Activated CD8-positive, alpha-beta T cell treated with anti-CD3 and anti-CD28 coated beads for 36 hours (primary cell): ENCODE results near the gene MGST2. TPM values are rescaled to one million over a fixed set of nuclear protein-coding genes. Genes with fewer than 3 reads are reported as not detected.

Experiments
- ATAC-seq: fragments of 200-7000 bp; cut with Tn5 transposase; one replicate; pipeline ENCODE4 v1.10.0; 2021; ENCODE audit warnings: mild to moderate bottlenecking, moderate library complexity
- CTCF ChIA-PET: fragments of 350-600 bp; sonication (Branson Sonifier 250); formaldehyde crosslinking; loops from one replicate; lab custom pipeline; 2021; ENCODE audit warnings: antibody characterized with exemption; lab: Charles Lee
- POLR2A ChIA-PET: fragments of 350-600 bp; sonication (Branson Sonifier 250); formaldehyde crosslinking; loops from one replicate; lab custom pipeline; 2021; ENCODE audit warnings: antibody characterized with exemption; lab: Charles Lee
- DNase-seq: peaks from one replicate; pipeline ENCODE4 v3.0.0-alpha.2; 2020
- H3K27ac Mint-ChIP-seq: one replicate; pipeline ENCODE4 v1.8.0; 2021; ENCODE audit warnings: mild to moderate bottlenecking, mixed read lengths
- H3K27me3 Mint-ChIP-seq: one replicate; pipeline ENCODE4 v1.8.0; 2021; ENCODE audit warnings: mixed read lengths
- H3K36me3 Mint-ChIP-seq: one replicate; pipeline ENCODE4 v1.8.0; 2021; ENCODE audit warnings: low read depth, mixed read lengths
- H3K4me1 Mint-ChIP-seq: one replicate; pipeline ENCODE4 v1.8.0; 2021; ENCODE audit warnings: low read depth, mixed read lengths
- H3K4me3 Mint-ChIP-seq: one replicate; pipeline ENCODE4 v1.8.0; 2021; ENCODE audit warnings: mild to moderate bottlenecking, moderate library complexity, mixed read lengths
- H3K9me3 Mint-ChIP-seq: one replicate; pipeline ENCODE4 v1.8.0; 2021; ENCODE audit warnings: mixed read lengths
- intact Hi-C: fragments of 100-400 bp; cut with micrococcal nuclease; formaldehyde crosslinking; loops from one replicate; pipeline ENCODE4 v1.10.0; 2022
- total RNA-seq, 2 experiments: library from RNA; stranded (reverse); gene quantifications; one replicate each; pipeline ENCODE4 v1.2.3, GENCODE V29; 2021
- TF ChIP-seq, protein P1 (sequence below): fragments of 200-600 bp; IDR thresholded peaks from one replicate; pipeline ENCODE4 v1.8.0; 2022; ENCODE audit warnings: antibody characterized with exemption, mild to moderate bottlenecking

MGST2 gene
- total RNA-seq, 2 experiments from 2014 or later = 11.7 to 12.4 TPM

DNA sequence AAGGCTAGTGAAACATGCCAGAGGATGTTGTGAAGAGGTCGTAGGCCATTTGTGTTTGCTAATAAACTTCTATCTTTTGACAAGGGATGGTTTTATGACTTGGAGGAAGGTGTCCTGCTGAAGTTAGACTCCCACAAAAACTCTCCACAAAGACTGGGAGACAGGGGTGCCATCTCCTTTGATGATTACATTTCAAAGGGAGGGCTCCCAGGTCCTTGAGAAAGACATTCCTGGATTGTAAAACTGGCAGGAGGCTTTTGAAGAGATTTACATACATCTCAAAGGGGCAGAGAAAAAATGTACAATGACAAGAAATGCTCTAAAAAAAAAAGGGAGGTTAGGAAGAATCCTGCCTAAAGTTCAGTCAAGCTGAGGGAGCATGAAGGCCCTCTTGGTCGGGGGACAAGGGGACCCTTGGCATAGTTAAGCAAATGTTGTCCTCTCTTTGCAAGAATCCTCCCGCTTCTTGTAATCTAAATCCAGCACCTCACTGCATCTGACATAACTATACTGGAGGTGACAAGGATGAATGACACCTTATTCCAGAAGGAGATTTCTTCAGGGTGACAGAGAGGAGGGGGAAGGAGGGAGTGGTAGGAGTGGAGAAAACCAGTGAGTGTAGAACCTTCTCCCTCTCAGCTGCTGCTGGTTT is 41.1 kb upstream of the MGST2 start:
- POLR2A ChIA-PET = no interaction called here
- TF ChIP-seq, protein P1, sequence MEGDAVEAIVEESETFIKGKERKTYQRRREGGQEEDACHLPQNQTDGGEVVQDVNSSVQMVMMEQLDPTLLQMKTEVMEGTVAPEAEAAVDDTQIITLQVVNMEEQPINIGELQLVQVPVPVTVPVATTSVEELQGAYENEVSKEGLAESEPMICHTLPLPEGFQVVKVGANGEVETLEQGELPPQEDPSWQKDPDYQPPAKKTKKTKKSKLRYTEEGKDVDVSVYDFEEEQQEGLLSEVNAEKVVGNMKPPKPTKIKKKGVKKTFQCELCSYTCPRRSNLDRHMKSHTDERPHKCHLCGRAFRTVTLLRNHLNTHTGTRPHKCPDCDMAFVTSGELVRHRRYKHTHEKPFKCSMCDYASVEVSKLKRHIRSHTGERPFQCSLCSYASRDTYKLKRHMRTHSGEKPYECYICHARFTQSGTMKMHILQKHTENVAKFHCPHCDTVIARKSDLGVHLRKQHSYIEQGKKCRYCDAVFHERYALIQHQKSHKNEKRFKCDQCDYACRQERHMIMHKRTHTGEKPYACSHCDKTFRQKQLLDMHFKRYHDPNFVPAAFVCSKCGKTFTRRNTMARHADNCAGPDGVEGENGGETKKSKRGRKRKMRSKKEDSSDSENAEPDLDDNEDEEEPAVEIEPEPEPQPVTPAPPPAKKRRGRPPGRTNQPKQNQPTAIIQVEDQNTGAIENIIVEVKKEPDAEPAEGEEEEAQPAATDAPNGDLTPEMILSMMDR = no peak

GRCh38 chr4:139625093-139625455 is 40.5 kb upstream of the MGST2 start:
- H3K9me3 Mint-ChIP-seq = no peaks in the 10 kb centered on the region
- POLR2A ChIA-PET = no interaction called here
- DNase-seq (no peak), ATAC-seq (no peak)
- H3K27ac Mint-ChIP-seq = no peak overlapping the region
- no peaks in the 10 kb centered on the region for H3K36me3 Mint-ChIP-seq
- H3K4me1 Mint-ChIP-seq = no peaks in the 10 kb centered on the region
- intact Hi-C loops = no loop called here
- TF ChIP-seq, protein P1 = no peak
- CTCF ChIA-PET = interaction anchor here (2.1 kb wide), 1 partner anchor 26 kb away, joined by 9 read pairs; no protein-coding TSS in a partner anchor
- H3K27me3 Mint-ChIP-seq = no peaks in the 10 kb centered on the region
- H3K4me3 Mint-ChIP-seq = no peak overlapping the region

More for the DNA sequence above, 41.1 kb upstream of the MGST2 start:
- intact Hi-C loops = no loop called here
- Mint-ChIP-seq H3K4me1 (no peaks in the 10 kb centered on the region), H3K4me3 (no peak overlapping the region), H3K36me3 (no peaks in the 10 kb centered on the region), H3K27ac (no peak overlapping the region), H3K9me3 (no peaks in the 10 kb centered on the region), H3K27me3 (no peaks in the 10 kb centered on the region)
- DNase-seq (no peak), ATAC-seq (no peak)
- CTCF ChIA-PET = interaction anchor here (2.1 kb wide), 1 partner anchor 27 kb away, joined by 9 read pairs; no protein-coding TSS in a partner anchor

- no peak for ATAC-seq
Observed at GRCh38 chr4:139625482-139625881, 40.1 kb upstream of the MGST2 start.

DNA sequence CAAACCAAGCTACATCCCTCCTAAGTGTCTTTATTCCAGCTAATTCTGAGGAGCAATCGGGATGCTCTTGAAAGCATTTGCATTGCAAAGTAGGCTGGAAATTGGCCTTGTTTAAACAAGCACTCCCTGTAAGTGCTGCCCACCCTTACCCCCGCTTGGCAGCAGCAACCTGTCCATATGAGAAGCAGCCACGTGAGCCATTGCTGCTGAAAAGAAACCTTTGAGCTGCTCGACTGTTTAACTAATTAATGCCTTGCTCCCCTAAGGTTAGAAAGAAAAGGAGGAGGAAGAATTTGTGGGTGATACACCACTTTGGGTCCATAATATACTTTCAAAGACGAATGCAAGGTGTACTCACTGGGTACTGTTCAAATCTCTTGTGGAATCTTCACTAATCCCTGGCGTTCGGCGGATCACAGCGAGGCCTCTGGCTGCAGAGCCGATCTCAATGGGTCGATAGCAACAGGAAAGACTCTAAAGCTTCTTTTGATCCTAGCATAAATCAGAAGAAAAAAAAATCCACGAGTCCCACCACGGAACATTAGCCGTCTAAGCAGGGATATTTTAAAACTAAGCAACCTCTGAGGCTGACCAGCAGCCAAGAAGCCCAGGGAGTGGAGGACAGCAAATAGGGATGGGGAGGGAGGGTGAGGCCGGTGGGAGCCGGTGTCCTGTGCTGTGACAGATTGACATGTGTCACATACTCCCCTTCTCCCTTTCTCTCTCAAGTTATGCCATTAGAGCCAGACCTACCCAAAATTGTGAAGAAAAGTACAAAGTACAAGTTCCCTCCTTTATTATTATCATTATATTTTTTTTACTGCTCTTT is 37.2 kb upstream of the MGST2 start:
- ChIA-PET POLR2A (no interaction called here), CTCF (interaction anchor here (1.7 to 1.8 kb wide), 2 partner anchors 9 to 29 kb away, joined by 6 to 8 read pairs; no protein-coding TSS in a partner anchor)
- H3K27me3 Mint-ChIP-seq = peaks cover 8% of the 10 kb centered on the region
- H3K4me3 Mint-ChIP-seq = no peak overlapping the region
- H3K36me3 Mint-ChIP-seq = no peaks in the 10 kb centered on the region
- TF ChIP-seq, protein P1 = no peak
- H3K4me1 Mint-ChIP-seq = no peaks in the 10 kb centered on the region
- no peak overlapping the region for H3K27ac Mint-ChIP-seq
- no peak for DNase-seq
- ATAC-seq = no peak
- intact Hi-C loops = no loop called here
- H3K9me3 Mint-ChIP-seq = no peaks in the 10 kb centered on the region

More at GRCh38 chr4:139625482-139625881, 40.1 kb upstream of the MGST2 start:
- H3K9me3 Mint-ChIP-seq = no peaks in the 10 kb centered on the region
- DNase-seq = no peak
- no peaks in the 10 kb centered on the region for H3K36me3 Mint-ChIP-seq
- intact Hi-C loops = no loop called here
- H3K27me3 Mint-ChIP-seq = no peaks in the 10 kb centered on the region
- TF ChIP-seq, protein P1 = no peak
- no peak overlapping the region for H3K27ac Mint-ChIP-seq
- ChIA-PET CTCF (interaction anchor here (0.7 to 2.1 kb wide), 4 partner anchors 22 to 31 kb away, joined by 3 to 9 read pairs (median 4); no protein-coding TSS in a partner anchor), POLR2A (no interaction called here)
- H3K4me3 Mint-ChIP-seq = no peak overlapping the region
- no peaks in the 10 kb centered on the region for H3K4me1 Mint-ChIP-seq
